Vagina (tissue), 2 donors: ENCODE results near the gene NANOGP8. TPM values are rescaled to one million over a fixed set of nuclear protein-coding genes. Genes with fewer than 3 reads are reported as not detected.

Experiments
- DNase-seq, 2 donors: peaks; one replicate each; pipeline ENCODE4 v3.0.0-alpha.2; 2017; ENCODE audit errors: extremely low spot score in 2 of 2
- H3K27ac ChIP-seq: fragments of 200-600 bp; sonication (generic); one replicate; pipeline ENCODE4 v1.5.1; 2019
- H3K27me3 ChIP-seq: fragments of 200-600 bp; sonication (generic); one replicate; pipeline ENCODE4 v1.5.1; 2019
- H3K36me3 ChIP-seq, 2 donors: fragments of 200-600 bp; sonication (generic); one replicate each; pipeline ENCODE4 v1.5.1; 2017 to 2019
- H3K4me1 ChIP-seq: fragments of 200-600 bp; sonication (generic); one replicate; pipeline ENCODE4 v1.5.1; 2019
- H3K4me3 ChIP-seq, 2 donors: fragments of 200-600 bp; sonication (generic); 1 replicate in 1 of 2; 2 replicates in 1 of 2; pipeline ENCODE4 v1.5.1; 2016 to 2019
- H3K9me3 ChIP-seq: fragments of 200-600 bp; sonication (generic); one replicate; pipeline ENCODE4 v1.5.1; 2019
- CTCF ChIP-seq, 3 experiments: fragments of 450-650 bp in 2 of 3; fragments of 200-600 bp in 1 of 3; sonication (generic) in 1 of 3; IDR thresholded peaks; one replicate each; pipeline ENCODE4 v1.5.1; 2017 to 2019; ENCODE audit warnings: antibody characterized with exemption in 3 of 3, mild to moderate bottlenecking in 2 of 3, moderate library complexity in 2 of 3
- POLR2A ChIP-seq, 2 donors: fragments of 450-650 bp; IDR thresholded peaks; one replicate each; pipeline ENCODE4 v1.6.1; 2017; ENCODE audit warnings: antibody characterized with exemption in 2 of 2, mild to moderate bottlenecking in 2 of 2, moderate library complexity in 2 of 2
- POLR2AphosphoS5 ChIP-seq, 2 donors: sonication (generic); formaldehyde crosslinking; IDR thresholded peaks; one replicate each; pipeline ENCODE4 v1.9.0; 2017; ENCODE audit warnings: antibody characterized with exemption in 2 of 2, mild to moderate bottlenecking in 2 of 2, low read depth in 1 of 2; ENCODE audit not compliant: insufficient read depth in 1 of 2
- intact Hi-C: fragments of 100-400 bp; cut with DNase I; formaldehyde crosslinking; loops from one replicate; pipeline ENCODE4 v1.15.1; 2023
- total RNA-seq: library from RNA; depleted of rRNA; stranded (reverse); fragments of >200 nt; gene quantifications from one replicate; pipeline ENCODE4 v1.2.3, GENCODE V29; 2016

NANOGP8 gene
- total RNA-seq, 1 donor from 2014 or later = not detected

GRCh38 chr15:35066094-35066493 lies 19.0 kb downstream of the NANOGP8 start:
- Histone ChIP-seq H3K9me3 (no peaks in the 10 kb centered on the region), H3K4me1 (peaks cover 19% of the 10 kb centered on the region), H3K4me3 (no peak overlapping the region), H3K36me3 (no peaks in the 10 kb centered on the region), H3K27ac (no peak overlapping the region), H3K27me3 (no peaks in the 10 kb centered on the region)
- intact Hi-C loops = no loop called here
- no peak for DNase-seq
- no peak for TF ChIP-seq CTCF (IDR thresholded peaks at IDR 0.05)
- TF ChIP-seq POLR2AphosphoS5 (IDR thresholded peaks at IDR 0.05; ENCODE audit: insufficient read depth in 1 of 2, low read depth in 1 of 2) = no peak
- no peak for TF ChIP-seq POLR2A (IDR thresholded peaks at IDR 0.05)

GRCh38 chr15:35064576-35065190 lies 20.4 kb downstream of the NANOGP8 start:
- Histone ChIP-seq H3K4me3 (no peak overlapping the region), H3K9me3 (no peaks in the 10 kb centered on the region), H3K4me1 (peaks cover 22% of the 10 kb centered on the region), H3K27me3 (no peaks in the 10 kb centered on the region), H3K36me3 (no peaks in the 10 kb centered on the region), H3K27ac (no peak overlapping the region)
- TF ChIP-seq CTCF (IDR thresholded peaks at IDR 0.05) = no peak
- TF ChIP-seq POLR2A (IDR thresholded peaks at IDR 0.05) = no peak
- no peak for TF ChIP-seq POLR2AphosphoS5 (IDR thresholded peaks at IDR 0.05; ENCODE audit: insufficient read depth in 1 of 2, low read depth in 1 of 2)
- no peak for DNase-seq
- intact Hi-C loops = no loop called here

DNA sequence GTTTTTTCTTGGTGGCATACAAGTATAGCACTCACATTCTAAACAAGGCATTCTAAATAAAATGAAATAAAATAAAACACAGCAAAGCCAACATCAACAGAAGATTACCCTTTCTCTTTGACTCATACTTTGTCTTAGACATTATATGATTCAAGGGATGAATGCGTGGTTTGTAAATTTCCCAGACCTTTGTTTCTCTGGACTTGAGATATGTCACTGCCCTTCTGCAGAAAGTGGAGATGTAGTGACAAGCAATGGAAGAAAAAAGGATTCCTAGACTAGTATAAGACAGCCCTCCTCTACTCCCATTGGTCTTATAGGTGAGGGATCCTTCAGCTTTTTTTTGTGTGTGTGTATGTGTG lies 22.4 kb downstream of the NANOGP8 start:
- no peak overlapping the region for H3K4me3 ChIP-seq
- H3K4me1 ChIP-seq = peaks cover 16% of the 10 kb centered on the region
- TF ChIP-seq POLR2AphosphoS5 (IDR thresholded peaks at IDR 0.05; ENCODE audit: insufficient read depth in 1 of 2, low read depth in 1 of 2) (no peak), CTCF (IDR thresholded peaks at IDR 0.05) (no peak), POLR2A (IDR thresholded peaks at IDR 0.05) (no peak)
- intact Hi-C loops = no loop called here
- no peak overlapping the region for H3K27ac ChIP-seq
- no peaks in the 10 kb centered on the region for H3K27me3 ChIP-seq
- no peaks in the 10 kb centered on the region for H3K9me3 ChIP-seq
- DNase-seq = no peak
- H3K36me3 ChIP-seq = no peaks in the 10 kb centered on the region

GRCh38 chr15:35061825-35062737 lies 23.0 kb downstream of the NANOGP8 start:
- intact Hi-C loops = no loop called here

More at GRCh38 chr15:35061825-35062737, 23.0 kb downstream of the NANOGP8 start:
- TF ChIP-seq POLR2AphosphoS5 (IDR thresholded peaks at IDR 0.05; ENCODE audit: insufficient read depth in 1 of 2, low read depth in 1 of 2) = no peak
- no peak for TF ChIP-seq POLR2A (IDR thresholded peaks at IDR 0.05)
- no peak for TF ChIP-seq CTCF (IDR thresholded peaks at IDR 0.05)
- no peaks in the 10 kb centered on the region for H3K9me3 ChIP-seq
- DNase-seq = no peak
- no peaks in the 10 kb centered on the region for H3K27me3 ChIP-seq
- H3K27ac ChIP-seq = no peak overlapping the region
- H3K36me3 ChIP-seq = no peaks in the 10 kb centered on the region
- no peak overlapping the region for H3K4me3 ChIP-seq
- peaks cover 9% of the 10 kb centered on the region for H3K4me1 ChIP-seq
